GM12878 (cell line): ENCODE measurements around the gene CSRP1.

Experiments
- CEBPB ChIP-seq, 2 experiments: fragments of 150-350 bp in 1 of 2; IDR thresholded peaks; 2 replicates each; pipeline ENCODE4 v1.6.1; 2012 to 2014; ENCODE audit warnings: low read depth in 2 of 2, low read length in 2 of 2, borderline replicate concordance in 1 of 2, inconsistent platforms in 1 of 2
- CTCF ChIP-seq, 3 experiments: IDR thresholded peaks in 2 of 3; conservative IDR thresholded peaks in 1 of 3; 2 replicates each; pipeline ENCODE4 v1.5.1; 2011; ENCODE audit warnings: low read depth in 3 of 3, low read length in 3 of 3, mild to moderate bottlenecking in 3 of 3, control low read depth in 2 of 3, moderate library complexity in 2 of 3, inconsistent platforms in 1 of 3, mixed read lengths in 1 of 3; ENCODE audit not compliant: control insufficient read depth in 2 of 3, insufficient read depth in 1 of 3; ENCODE audit errors: extremely low read depth in 1 of 3

DNA sequence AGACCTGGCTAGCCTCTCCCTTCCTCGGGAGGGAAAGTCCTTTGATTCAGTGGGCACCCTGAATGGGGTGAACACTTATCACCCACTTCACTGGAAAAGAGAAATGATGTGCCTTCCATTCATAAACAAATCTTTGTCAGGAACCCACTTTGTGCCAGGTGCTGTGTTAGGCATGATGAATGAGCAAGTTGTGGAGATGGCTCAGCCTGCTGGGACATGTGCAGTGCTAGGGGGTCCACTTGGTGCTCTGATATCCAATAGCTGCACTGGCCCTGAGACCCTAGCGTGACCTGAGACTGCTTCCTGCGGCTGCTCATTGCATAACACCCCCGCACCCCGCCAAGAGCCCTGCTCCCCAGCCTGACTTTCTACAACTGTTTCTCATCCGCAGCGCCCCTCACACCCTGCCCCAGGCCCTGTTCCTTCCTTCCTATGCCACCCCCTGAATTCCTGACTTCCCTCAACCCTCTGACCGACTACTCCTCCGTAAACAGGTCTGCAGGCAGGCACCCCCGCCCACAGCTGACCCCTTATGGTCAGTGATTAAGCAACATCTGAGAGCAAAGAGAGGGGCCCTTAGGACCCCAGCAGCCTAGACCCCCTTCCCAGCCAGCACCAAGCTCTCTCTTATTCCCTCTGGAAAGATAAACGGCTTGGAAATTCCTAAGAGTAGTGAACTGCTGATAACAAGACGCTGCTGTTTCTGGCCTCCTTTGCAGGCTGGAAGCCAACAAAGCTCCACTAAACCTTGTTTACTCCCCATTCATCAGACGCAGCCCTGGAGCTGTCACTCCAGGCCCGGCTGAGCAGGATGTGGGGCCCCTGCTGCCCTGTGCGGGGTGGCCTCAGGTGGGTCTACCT lies 12.9 kb downstream of the CSRP1 start:
- TF ChIP-seq CTCF (IDR thresholded peaks at IDR 0.05 in 2 of 3, conservative IDR thresholded peaks at IDR 0.05 in 1 of 3; ENCODE audit: control insufficient read depth in 2 of 3, extremely low read depth in 1 of 3, insufficient read depth in 1 of 3, low read depth in 3 of 3, low read length in 3 of 3) (no peak), CEBPB (IDR thresholded peaks at IDR 0.05; ENCODE audit: borderline replicate concordance in 1 of 2, low read depth in 2 of 2, low read length in 2 of 2) (no peak)
